ENCODE data around the gene ZYG11A.

ZYG11A gene

GRCh38 chr1:52913537-52913936 is 71.0 kb downstream of the ZYG11A start:
- Histone ChIP-seq H3K27ac (ENCODE audit: poor library complexity, severe bottlenecking) (no peak overlapping the region), H3K9me3 (ENCODE audit: severe bottlenecking) (no peaks in the 10 kb centered on the region)
- DNase-seq (ENCODE audit: low spot score), result no peak

GRCh38 chr1:52914463-52914862 is 71.9 kb downstream of the ZYG11A start:
- ATAC-seq (ENCODE audit: low read depth), result no peak
- H3K9me3 ChIP-seq (ENCODE audit: severe bottlenecking), result no peaks in the 10 kb centered on the region
- H3K4me3 ChIP-seq (ENCODE audit: severe bottlenecking), result no peak overlapping the region
- H3K36me3 ChIP-seq (ENCODE audit: low read depth), result no peaks in the 10 kb centered on the region
- H3K4me1 ChIP-seq (ENCODE audit: insufficient read depth, poor library complexity, severe bottlenecking), result no peaks in the 10 kb centered on the region
- H3K27ac ChIP-seq (ENCODE audit: poor library complexity, severe bottlenecking), result no peak overlapping the region
- no peaks in the 10 kb centered on the region for H3K27me3 ChIP-seq (ENCODE audit: insufficient read depth, poor library complexity, severe bottlenecking)
- DNase-seq (ENCODE audit: low spot score), result no peak
- no peak for TF ChIP-seq CTCF (IDR thresholded peaks at IDR 0.05; ENCODE audit: poor library complexity, severe bottlenecking)

More at GRCh38 chr1:52913537-52913936, 71.0 kb downstream of the ZYG11A start:
- H3K27me3 ChIP-seq (ENCODE audit: insufficient read depth, poor library complexity, severe bottlenecking), result no peaks in the 10 kb centered on the region
- H3K4me1 ChIP-seq (ENCODE audit: insufficient read depth, poor library complexity, severe bottlenecking), result no peaks in the 10 kb centered on the region
- no peak for TF ChIP-seq CTCF (IDR thresholded peaks at IDR 0.05; ENCODE audit: poor library complexity, severe bottlenecking)
- no peak for ATAC-seq (ENCODE audit: low read depth)
- no peaks in the 10 kb centered on the region for H3K36me3 ChIP-seq (ENCODE audit: low read depth)
- no peak overlapping the region for H3K4me3 ChIP-seq (ENCODE audit: severe bottlenecking)

GRCh38 chr1:52915211-52915854 is 72.8 kb downstream of the ZYG11A start:
- Histone ChIP-seq H3K36me3 (ENCODE audit: low read depth) (no peaks in the 10 kb centered on the region), H3K4me1 (ENCODE audit: insufficient read depth, poor library complexity, severe bottlenecking) (no peaks in the 10 kb centered on the region), H3K9me3 (ENCODE audit: severe bottlenecking) (no peaks in the 10 kb centered on the region), H3K4me3 (ENCODE audit: severe bottlenecking) (no peak overlapping the region), H3K27ac (ENCODE audit: poor library complexity, severe bottlenecking) (no peak overlapping the region), H3K27me3 (ENCODE audit: insufficient read depth, poor library complexity, severe bottlenecking) (no peaks in the 10 kb centered on the region)
- DNase-seq (ENCODE audit: low spot score) (no peak), ATAC-seq (ENCODE audit: low read depth) (no peak)
- TF ChIP-seq CTCF (IDR thresholded peaks at IDR 0.05; ENCODE audit: poor library complexity, severe bottlenecking), result no peak

GRCh38 chr1:52915855-52916220 is 73.3 kb downstream of the ZYG11A start:
- no peak overlapping the region for H3K4me3 ChIP-seq (ENCODE audit: severe bottlenecking)
- no peak overlapping the region for H3K27ac ChIP-seq (ENCODE audit: poor library complexity, severe bottlenecking)
- H3K9me3 ChIP-seq (ENCODE audit: severe bottlenecking), result no peaks in the 10 kb centered on the region
- H3K27me3 ChIP-seq (ENCODE audit: insufficient read depth, poor library complexity, severe bottlenecking), result no peaks in the 10 kb centered on the region
- H3K4me1 ChIP-seq (ENCODE audit: insufficient read depth, poor library complexity, severe bottlenecking), result no peaks in the 10 kb centered on the region
- DNase-seq (ENCODE audit: low spot score), result no peak
- H3K36me3 ChIP-seq (ENCODE audit: low read depth), result no peaks in the 10 kb centered on the region
- ATAC-seq (ENCODE audit: low read depth), result no peak
- no peak for TF ChIP-seq CTCF (IDR thresholded peaks at IDR 0.05; ENCODE audit: poor library complexity, severe bottlenecking)

GRCh38 chr1:52916241-52916975 is 73.8 kb downstream of the ZYG11A start:
- no peaks in the 10 kb centered on the region for H3K36me3 ChIP-seq (ENCODE audit: low read depth)
- DNase-seq (ENCODE audit: low spot score), result no peak
- ATAC-seq (ENCODE audit: low read depth), result no peak
- TF ChIP-seq CTCF (IDR thresholded peaks at IDR 0.05; ENCODE audit: poor library complexity, severe bottlenecking), result no peak
- H3K27ac ChIP-seq (ENCODE audit: poor library complexity, severe bottlenecking), result no peak overlapping the region
- H3K4me1 ChIP-seq (ENCODE audit: insufficient read depth, poor library complexity, severe bottlenecking), result no peaks in the 10 kb centered on the region
- no peaks in the 10 kb centered on the region for H3K27me3 ChIP-seq (ENCODE audit: insufficient read depth, poor library complexity, severe bottlenecking)
- H3K9me3 ChIP-seq (ENCODE audit: severe bottlenecking), result no peaks in the 10 kb centered on the region
- H3K4me3 ChIP-seq (ENCODE audit: severe bottlenecking), result no peak overlapping the region

Data from RWPE2 (cell line).